Measurements from ENCODE around the gene TMEM39A.

GRCh38 chr3:119498186-119499011, 35.0 kb upstream of the TMEM39A start, which contains the start of gene TIMMDC1:
- peak; percentile 86 for TF ChIP-seq MAX (IDR thresholded peaks at IDR 0.05)
- no peak for TF ChIP-seq CTCF (IDR thresholded peaks at IDR 0.05 in 2 of 3, conservative IDR thresholded peaks at IDR 0.05 in 1 of 3; ENCODE audit: borderline replicate concordance in 1 of 3, insufficient read depth in 1 of 3, low read depth in 2 of 3, low read length in 2 of 3)
- peak; percentile 93 for TF ChIP-seq POLR2AphosphoS5 (IDR thresholded peaks at IDR 0.05; ENCODE audit: low read depth, low read length)
- TF ChIP-seq EGR1 (IDR thresholded peaks at IDR 0.05; ENCODE audit: low read depth), result peak; percentile 77
- no peak for TF ChIP-seq REST (IDR thresholded peaks at IDR 0.05; ENCODE audit: low read depth)
- TF ChIP-seq RAD21 (IDR thresholded peaks at IDR 0.05; ENCODE audit: low read depth), result no peak
- TF ChIP-seq POLR2A (IDR thresholded peaks at IDR 0.05; ENCODE audit: borderline replicate concordance, extremely low read depth, insufficient read depth, insufficient read length), result peak; percentile 67
- peak; percentile 48 for TF ChIP-seq TCF7L2 (IDR thresholded peaks at IDR 0.05; ENCODE audit: borderline replicate concordance, extremely low read depth, insufficient read depth, insufficient read length)
- TF ChIP-seq, protein P1, sequence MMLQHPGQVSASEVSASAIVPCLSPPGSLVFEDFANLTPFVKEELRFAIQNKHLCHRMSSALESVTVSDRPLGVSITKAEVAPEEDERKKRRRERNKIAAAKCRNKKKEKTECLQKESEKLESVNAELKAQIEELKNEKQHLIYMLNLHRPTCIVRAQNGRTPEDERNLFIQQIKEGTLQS (IDR thresholded peaks at IDR 0.05), result no peak
- no peak for TF ChIP-seq EZH2 (IDR thresholded peaks at IDR 0.05)
- no peak for TF ChIP-seq CEBPB (IDR thresholded peaks at IDR 0.05; ENCODE audit: low read depth)
